ENCODE measurements around the gene CDKL5.

CDKL5 gene

GRCh38 chrX:18649498-18649951 lies 224.1 kb downstream of the CDKL5 start:
- Mint-ChIP-seq H3K4me3 (no peak overlapping the region), H3K27me3 (ENCODE audit: low read depth) (no peaks in the 10 kb centered on the region), H3K36me3 (ENCODE audit: low read depth) (peaks cover 3% of the 10 kb centered on the region), H3K27ac (peak overlapping the region in 2 of 3 experiments; percentile 48 to 53), H3K4me1 (peaks cover 5% of the 10 kb centered on the region), H3K9me3 (peaks cover 3% of the 10 kb centered on the region)
- TF ChIP-seq CTCF (IDR thresholded peaks at IDR 0.05; ENCODE audit: unreplicated experiment in 3 of 3), result no peak

GRCh38 chrX:18650662-18651061 lies 225.3 kb downstream of the CDKL5 start:
- Mint-ChIP-seq H3K27me3 (ENCODE audit: low read depth) (no peaks in the 10 kb centered on the region), H3K27ac (peak overlapping the region in 1 of 3 experiments; percentile 20), H3K9me3 (peaks cover 5% of the 10 kb centered on the region), H3K36me3 (ENCODE audit: low read depth) (peaks cover 3% of the 10 kb centered on the region), H3K4me1 (peaks cover 5% of the 10 kb centered on the region), H3K4me3 (no peak overlapping the region)
- no peak for TF ChIP-seq CTCF (IDR thresholded peaks at IDR 0.05; ENCODE audit: unreplicated experiment in 3 of 3)

GRCh38 chrX:18652636-18653035 lies 227.2 kb downstream of the CDKL5 start:
- Mint-ChIP-seq H3K36me3 (ENCODE audit: low read depth) (no peaks in the 10 kb centered on the region), H3K4me1 (peaks cover 5% of the 10 kb centered on the region), H3K27ac (no peak overlapping the region), H3K4me3 (no peak overlapping the region), H3K27me3 (ENCODE audit: low read depth) (no peaks in the 10 kb centered on the region), H3K9me3 (peaks cover 7% of the 10 kb centered on the region)
- TF ChIP-seq CTCF (IDR thresholded peaks at IDR 0.05; ENCODE audit: unreplicated experiment in 3 of 3), result no peak

- Mint-ChIP-seq H3K27ac (no peak overlapping the region), H3K9me3 (peaks cover 9% of the 10 kb centered on the region), H3K27me3 (ENCODE audit: low read depth) (no peaks in the 10 kb centered on the region), H3K36me3 (ENCODE audit: low read depth) (no peaks in the 10 kb centered on the region), H3K4me3 (no peak overlapping the region), H3K4me1 (peaks cover under 1% of the 10 kb centered on the region)
- no peak for TF ChIP-seq CTCF (IDR thresholded peaks at IDR 0.05; ENCODE audit: unreplicated experiment in 3 of 3)
Observed at GRCh38 chrX:18654875-18655836, 229.7 kb downstream of the CDKL5 start.

- H3K4me3 Mint-ChIP-seq, result no peak overlapping the region
- peaks cover 3% of the 10 kb centered on the region for H3K36me3 Mint-ChIP-seq (ENCODE audit: low read depth)
- no peak for TF ChIP-seq CTCF (IDR thresholded peaks at IDR 0.05; ENCODE audit: unreplicated experiment in 3 of 3)
- peaks cover 6% of the 10 kb centered on the region for H3K27me3 Mint-ChIP-seq (ENCODE audit: low read depth)
- no peak overlapping the region for H3K27ac Mint-ChIP-seq
- H3K4me1 Mint-ChIP-seq, result no peaks in the 10 kb centered on the region
- peaks cover 22% of the 10 kb centered on the region for H3K9me3 Mint-ChIP-seq
Observed at GRCh38 chrX:18661273-18661672, 235.9 kb downstream of the CDKL5 start.
